GM10266 (cell line): ENCODE measurements around the gene DDIT4L.

Source experiments
- DNase-seq: peaks from one replicate; pipeline ENCODE4 v3.0.0; 2012; ENCODE audit errors: extremely low spot score
- TF ChIP-seq, protein P1 (sequence below): IDR thresholded peaks from 2 replicates; pipeline ENCODE4 v1.5.1; 2012; ENCODE audit warnings: mild to moderate bottlenecking, low read depth; ENCODE audit not compliant: control insufficient read depth, insufficient read depth; ENCODE audit errors: missing control alignments

The DDIT4L gene, protein sequence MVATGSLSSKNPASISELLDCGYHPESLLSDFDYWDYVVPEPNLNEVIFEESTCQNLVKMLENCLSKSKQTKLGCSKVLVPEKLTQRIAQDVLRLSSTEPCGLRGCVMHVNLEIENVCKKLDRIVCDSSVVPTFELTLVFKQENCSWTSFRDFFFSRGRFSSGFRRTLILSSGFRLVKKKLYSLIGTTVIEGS

DNA sequence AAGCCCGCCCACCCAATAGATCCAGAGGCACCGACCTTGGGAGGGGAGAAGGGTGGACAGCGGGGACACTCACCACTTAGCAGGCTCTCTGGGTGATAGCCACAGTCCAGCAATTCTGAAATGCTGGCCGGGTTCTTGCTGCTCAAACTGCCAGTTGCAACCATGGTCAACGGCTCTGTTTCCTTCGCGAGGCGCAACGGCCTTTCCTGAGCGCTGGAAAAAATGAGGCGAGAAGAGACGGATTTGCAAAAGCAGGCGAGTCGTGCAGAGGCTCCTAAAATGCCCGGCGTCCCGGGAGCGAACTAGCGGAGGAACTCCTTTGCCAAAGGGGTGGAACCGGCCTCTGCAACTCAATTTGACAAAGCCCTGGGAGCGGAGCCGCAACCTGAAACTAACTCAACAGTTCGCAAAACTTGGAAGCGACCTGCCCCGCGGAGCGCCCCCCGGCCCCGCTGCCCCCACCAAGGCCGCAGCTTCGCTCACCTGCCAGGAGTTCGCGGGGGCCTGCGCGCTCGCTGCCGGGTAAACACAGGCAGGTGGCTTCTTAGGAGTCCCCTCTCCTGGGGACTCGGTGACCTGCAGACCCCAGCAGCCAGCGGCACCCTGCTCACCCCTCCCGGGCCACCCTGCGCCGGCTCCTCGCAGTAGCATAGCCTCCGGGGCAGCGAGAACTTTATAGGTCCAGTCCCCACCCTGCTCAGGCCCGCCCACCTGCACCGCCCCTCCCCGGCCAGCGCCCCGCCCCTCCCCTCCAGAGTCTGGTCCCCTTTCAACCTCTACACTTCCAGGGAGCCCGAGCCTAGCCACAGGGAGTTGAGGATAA lies at the start of gene DDIT4L:
DDIT4L (minus strand) TSS at position 649 of the 823 bp plus-strand sequence; CDS start at position 164, 485 bp downstream.
- TF ChIP-seq, protein P1, sequence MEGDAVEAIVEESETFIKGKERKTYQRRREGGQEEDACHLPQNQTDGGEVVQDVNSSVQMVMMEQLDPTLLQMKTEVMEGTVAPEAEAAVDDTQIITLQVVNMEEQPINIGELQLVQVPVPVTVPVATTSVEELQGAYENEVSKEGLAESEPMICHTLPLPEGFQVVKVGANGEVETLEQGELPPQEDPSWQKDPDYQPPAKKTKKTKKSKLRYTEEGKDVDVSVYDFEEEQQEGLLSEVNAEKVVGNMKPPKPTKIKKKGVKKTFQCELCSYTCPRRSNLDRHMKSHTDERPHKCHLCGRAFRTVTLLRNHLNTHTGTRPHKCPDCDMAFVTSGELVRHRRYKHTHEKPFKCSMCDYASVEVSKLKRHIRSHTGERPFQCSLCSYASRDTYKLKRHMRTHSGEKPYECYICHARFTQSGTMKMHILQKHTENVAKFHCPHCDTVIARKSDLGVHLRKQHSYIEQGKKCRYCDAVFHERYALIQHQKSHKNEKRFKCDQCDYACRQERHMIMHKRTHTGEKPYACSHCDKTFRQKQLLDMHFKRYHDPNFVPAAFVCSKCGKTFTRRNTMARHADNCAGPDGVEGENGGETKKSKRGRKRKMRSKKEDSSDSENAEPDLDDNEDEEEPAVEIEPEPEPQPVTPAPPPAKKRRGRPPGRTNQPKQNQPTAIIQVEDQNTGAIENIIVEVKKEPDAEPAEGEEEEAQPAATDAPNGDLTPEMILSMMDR, result no peak
- no peak for DNase-seq

DNA sequence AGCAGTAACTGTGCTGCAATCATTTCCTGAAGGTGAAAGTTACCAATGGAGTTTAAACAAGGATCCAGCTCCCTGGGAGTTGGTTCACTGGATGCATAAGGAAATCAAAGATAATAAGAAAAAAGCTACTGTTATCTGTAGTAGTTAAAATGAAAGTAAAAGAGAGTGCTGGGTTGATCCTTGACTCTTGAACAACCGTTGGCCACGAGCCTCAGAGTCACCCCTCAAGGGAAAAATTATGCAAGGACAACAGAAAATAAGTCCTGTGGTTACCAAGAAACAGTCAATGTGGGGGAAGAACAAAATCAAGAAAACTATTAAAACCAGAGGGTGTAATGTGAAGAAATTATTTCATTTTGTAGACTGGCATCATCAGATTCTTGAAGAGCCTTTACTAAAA lies 49.7 kb upstream of the DDIT4L start:
- no peak for DNase-seq
- TF ChIP-seq, protein P1, result no peak

DNA sequence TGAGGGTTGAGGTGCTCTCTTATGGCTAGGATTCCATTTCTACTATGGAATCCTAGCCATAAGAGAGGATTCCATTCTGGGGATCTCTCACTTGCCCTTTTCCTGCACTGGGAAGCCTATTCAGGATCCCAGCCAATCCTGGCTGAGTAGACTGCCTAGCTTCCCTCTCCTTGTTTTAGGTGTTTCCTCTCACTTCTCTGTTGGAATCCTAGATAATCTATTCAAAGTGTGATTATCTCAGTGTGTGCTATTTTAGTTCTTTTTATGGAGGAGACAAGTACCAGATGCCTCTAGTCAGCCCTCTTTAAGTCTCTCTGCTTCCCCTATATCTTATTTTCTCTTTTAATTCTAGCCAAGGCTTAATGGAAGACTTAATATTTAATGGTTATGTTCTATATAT lies 34.5 kb upstream of the DDIT4L start:
- no peak for DNase-seq
- TF ChIP-seq, protein P1, result no peak

DNA sequence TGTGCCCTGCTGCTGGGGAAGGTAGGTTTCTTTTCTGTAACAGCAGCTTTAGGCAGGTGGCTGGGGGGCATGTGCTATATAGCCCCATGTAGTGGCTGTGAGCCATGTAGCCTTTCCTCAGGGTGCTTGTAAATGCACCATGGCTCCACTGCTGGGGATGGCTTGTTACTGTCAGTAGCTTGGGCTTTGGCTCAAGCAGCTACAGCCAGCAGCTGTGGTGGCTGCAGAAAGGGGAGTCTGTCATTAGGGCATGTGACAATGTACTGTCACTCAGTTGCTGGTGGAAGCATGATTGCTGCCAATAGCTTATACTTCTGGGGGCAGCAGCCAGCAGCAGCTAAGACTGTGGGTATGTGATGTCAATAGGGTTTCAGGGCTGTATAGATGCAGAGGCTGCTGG lies 33.9 kb upstream of the DDIT4L start:
- TF ChIP-seq, protein P1, result no peak

DNA sequence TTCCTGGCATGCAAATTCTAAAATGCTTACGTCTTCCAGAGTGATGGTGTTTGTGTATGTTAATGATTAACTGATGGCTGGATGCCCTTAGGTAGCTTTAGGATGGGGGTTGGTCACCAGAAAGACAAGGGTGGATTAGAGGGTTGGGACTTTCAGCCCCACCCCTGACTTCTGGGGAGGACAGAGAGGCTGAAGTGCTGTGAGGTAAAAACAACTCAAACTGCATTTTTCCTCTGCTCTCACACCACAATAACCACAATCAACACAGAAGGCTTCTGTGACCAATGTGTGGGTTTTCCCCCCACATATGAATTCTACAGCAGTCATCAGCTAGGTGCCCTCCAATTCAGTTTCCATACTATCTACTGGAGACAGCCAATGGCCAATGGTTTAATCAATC lies 18.7 kb upstream of the DDIT4L start:
- DNase-seq, result no peak
- TF ChIP-seq, protein P1, result no peak

More for the DNA sequence above, 33.9 kb upstream of the DDIT4L start:
- DNase-seq, result no peak

DNA sequence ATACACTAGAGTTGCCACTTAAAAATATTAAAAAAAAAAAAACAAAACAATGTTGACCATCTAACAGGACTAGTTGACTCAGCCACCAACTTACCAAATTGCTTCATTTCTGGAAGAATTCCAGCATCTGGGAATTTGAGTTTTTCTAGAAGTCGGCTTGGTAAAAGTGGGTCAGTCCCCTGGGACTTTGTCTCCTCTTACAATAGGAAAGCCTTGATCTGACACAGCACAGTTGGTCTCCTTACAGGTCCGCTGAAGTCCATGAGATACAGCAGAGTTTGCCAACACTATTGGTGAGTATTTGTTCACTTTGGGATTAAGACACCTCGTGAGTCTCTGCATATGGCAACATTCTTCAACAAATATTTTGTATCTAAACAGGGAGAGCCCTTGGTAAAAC lies 18.2 kb upstream of the DDIT4L start:
- no peak for DNase-seq
- TF ChIP-seq, protein P1, result no peak

DNA sequence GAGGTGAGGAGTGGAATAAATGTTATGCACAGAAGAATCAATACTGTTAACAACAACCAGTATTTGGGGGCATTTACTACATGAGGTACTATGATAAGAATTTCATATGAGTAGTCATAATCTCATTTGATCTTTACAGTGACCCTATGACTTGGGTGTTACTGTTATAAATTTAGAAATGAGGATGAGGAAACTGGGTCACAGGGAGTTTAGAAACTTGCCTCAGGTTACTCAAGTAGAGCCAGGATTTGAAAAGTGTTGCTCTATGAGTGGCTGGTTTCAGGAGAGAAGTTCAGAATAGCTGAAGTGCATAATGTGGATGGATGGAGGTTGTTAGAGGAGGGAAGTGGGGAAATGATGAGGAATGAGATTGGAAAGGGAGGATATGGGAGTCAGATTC lies 16.6 kb upstream of the DDIT4L start:
- no peak for DNase-seq
- TF ChIP-seq, protein P1, result no peak
